GM12878 (cell line): Measurements from ENCODE around the gene EIF2A. TPM values are rescaled to one million over a fixed set of nuclear protein-coding genes. Genes with fewer than 3 reads are reported as not detected.
A peak's percentile ranks its signal among the peaks of the same experiment; 100 is the strongest.

Experiments used
- ATAC-seq: fragments of 200-7000 bp; cut with Tn5 transposase; 3 replicates; pipeline ENCODE4 v1.9.1; 2020; ENCODE audit warnings: mild to moderate bottlenecking, moderate library complexity
- BruUV-seq: library from RNA; stranded (reverse); fragments of 400-500 nt; replicated peaks from 2 replicates; lab custom pipeline; 2021; lab: Mats Ljungman, UMichigan
- CTCF ChIA-PET: fragments of 300-600 bp; sonication (Branson Sonifier 250); formaldehyde crosslinking; extraction: SDS; loops from one replicate; lab custom pipeline; 2021; ENCODE audit warnings: inconsistent platforms; lab: Yijun Ruan, JAX
- POLR2A ChIA-PET: fragments of 350-600 bp; formaldehyde crosslinking; extraction: SDS; loops from one replicate; lab custom pipeline; 2021; ENCODE audit warnings: inconsistent platforms; lab: Charles Lee
- RAD21 ChIA-PET: fragments of 300-600 bp; sonication (Branson Sonifier 250); formaldehyde crosslinking; loops from one replicate; lab custom pipeline; 2023; ENCODE audit warnings: antibody characterized with exemption; ENCODE audit not compliant: unreplicated experiment; lab: Charles Lee
- SMC1A ChIA-PET: fragments of 300-600 bp; sonication (Branson Sonifier 250); formaldehyde crosslinking; loops from one replicate; lab custom pipeline; 2023; ENCODE audit not compliant: unreplicated experiment, uncharacterized antibody; lab: Charles Lee
- DNase-seq: peaks from one replicate; pipeline ENCODE4 v3.0.0-alpha.2; 2011; ENCODE audit warnings: low read depth, low spot score
- FAIRE-seq: peaks from 3 replicates; lab custom pipeline; 2011; peaks lifted over from hg19 to GRCh38; lab: Jason Lieb, UNC
- H2AFZ ChIP-seq: 2 replicates; pipeline ENCODE4 v1.6.0; 2011; ENCODE audit warnings: low read depth, low read length, control low read depth; ENCODE audit not compliant: control insufficient read depth
- H3K27ac ChIP-seq: 2 replicates; pipeline ENCODE4 v1.5.1; 2011; ENCODE audit warnings: control low read depth; ENCODE audit not compliant: control insufficient read depth, insufficient read depth
- H3K27me3 ChIP-seq, 2 experiments: replicated peaks in 1 of 2; 2 replicates each; pipeline versions ENCODE4 v1.6.0 to v1.6.1; 2011; ENCODE audit warnings: low read length in 1 of 2; ENCODE audit not compliant: control insufficient read depth in 2 of 2, insufficient read depth in 2 of 2
- H3K36me3 ChIP-seq, 2 experiments: 2 replicates each; pipeline ENCODE4 v1.5.1; 2011; ENCODE audit warnings: low read length in 1 of 2; ENCODE audit not compliant: control insufficient read depth in 2 of 2, insufficient read depth in 2 of 2
- H3K4me1 ChIP-seq: 2 replicates; pipeline ENCODE4 v1.6.1; 2011; ENCODE audit warnings: mild to moderate bottlenecking, low read length, moderate library complexity, mixed read lengths; ENCODE audit not compliant: control insufficient read depth, insufficient read depth
- H3K4me2 ChIP-seq: 2 replicates; pipeline ENCODE4 v1.6.0; 2011; ENCODE audit warnings: control low read depth; ENCODE audit not compliant: control insufficient read depth, insufficient read depth
- H3K4me3 ChIP-seq: fragments of 200-600 bp; sonication (generic); 2 replicates; pipeline ENCODE4 v1.5.1; 2016
- H3K79me2 ChIP-seq: 2 replicates; pipeline ENCODE4 v1.6.0; 2011; ENCODE audit warnings: low read length; ENCODE audit not compliant: control insufficient read depth, insufficient read depth
- H3K9ac ChIP-seq: 2 replicates; pipeline ENCODE4 v1.8.0; 2011; ENCODE audit warnings: low read length, control low read depth, mixed read lengths; ENCODE audit not compliant: control insufficient read depth, insufficient read depth
- H3K9me3 ChIP-seq: replicated peaks from 3 replicates; pipeline ENCODE4 v1.5.1; 2011; ENCODE audit warnings: mild to moderate bottlenecking, low read length; ENCODE audit not compliant: control insufficient read depth, insufficient read depth
- H4K20me1 ChIP-seq: 2 replicates; pipeline ENCODE4 v1.6.0; 2011; ENCODE audit not compliant: control insufficient read depth, insufficient read depth
- BCL11A ChIP-seq: IDR thresholded peaks from 2 replicates; pipeline ENCODE4 v1.6.1; 2011; ENCODE audit warnings: low read depth, low read length
- BMI1 ChIP-seq: fragments of 450-650 bp; IDR thresholded peaks from 2 replicates; pipeline ENCODE4 v1.6.1; 2016; ENCODE audit warnings: mild to moderate bottlenecking, moderate library complexity, borderline replicate concordance
- E2F4 ChIP-seq: IDR thresholded peaks from 2 replicates; pipeline ENCODE4 v1.6.1; 2012; ENCODE audit warnings: low read depth, low read length, improper control_type of control experiment
- EED ChIP-seq: sonication (generic); IDR thresholded peaks from 2 replicates; pipeline ENCODE4 v1.6.1; 2016; ENCODE audit warnings: antibody characterized with exemption, low read depth
- HDAC6 ChIP-seq: fragments of 200-600 bp; sonication (generic); IDR thresholded peaks from one replicate; pipeline ENCODE4 v1.8.0; 2017; ENCODE audit warnings: antibody characterized with exemption; ENCODE audit not compliant: unreplicated experiment
- IKZF2 ChIP-seq, 2 experiments: fragments of 450-650 bp; IDR thresholded peaks; 2 replicates each; pipeline ENCODE4 v1.6.1; 2017; ENCODE audit warnings: mild to moderate bottlenecking in 2 of 2, moderate library complexity in 2 of 2
- IRF4 ChIP-seq: IDR thresholded peaks from 2 replicates; pipeline ENCODE4 v1.6.1; 2011; ENCODE audit warnings: low read depth, low read length
- MTA2 ChIP-seq: fragments of 450-650 bp; IDR thresholded peaks from 2 replicates; pipeline ENCODE4 v1.6.1; 2016; ENCODE audit warnings: low read depth, mild to moderate bottlenecking, moderate library complexity
- RAD51 ChIP-seq: fragments of 450-650 bp; IDR thresholded peaks from 2 replicates; pipeline ENCODE4 v1.6.1; 2016; ENCODE audit warnings: moderate library complexity, mild to moderate bottlenecking, inconsistent platforms
- SMAD1 ChIP-seq: fragments of 450-650 bp; IDR thresholded peaks from 2 replicates; pipeline ENCODE4 v1.6.1; 2018; ENCODE audit warnings: mild to moderate bottlenecking, low read depth; ENCODE audit not compliant: partially characterized antibody
- SMC3 ChIP-seq: IDR thresholded peaks from 2 replicates; pipeline ENCODE4 v1.6.1; 2011; ENCODE audit warnings: low read length, improper control_type of control experiment, borderline replicate concordance
- SP1 ChIP-seq: IDR thresholded peaks from one replicate; pipeline ENCODE4 v1.6.1; 2011; ENCODE audit warnings: low read depth, low read length
- TAF1 ChIP-seq: IDR thresholded peaks from 2 replicates; pipeline ENCODE4 v1.6.1; 2011; ENCODE audit warnings: mild to moderate bottlenecking, low read depth, low read length, borderline replicate concordance
- TARDBP ChIP-seq: IDR thresholded peaks from 2 replicates; pipeline ENCODE4 v1.6.1; 2016; ENCODE audit warnings: borderline replicate concordance
- WGBS: methylation state at CpG from one replicate; pipeline ENCODE4 v1.1.6; 2016; ENCODE audit warnings: low lambda C conversion rate; ENCODE audit not compliant: insufficient replicate concordance, insufficient coverage; ENCODE audit errors: missing lambda C conversion rate; 5-methylcytosine and 5-hydroxymethylcytosine counted together
- in situ Hi-C: fragments of 300-500 bp; cut with MboI; formaldehyde crosslinking; loops from 9 replicates; pipeline ENCODE4 v1.14.3; 2018; ENCODE audit warnings: mixed read lengths
- intact Hi-C: fragments of 100-400 bp; cut with micrococcal nuclease; formaldehyde crosslinking; loops from one replicate; pipeline ENCODE4 v1.14.2; 2022; ENCODE audit not compliant: unreplicated experiment
- polyA plus RNA-seq, 11 experiments: library from polyadenylated mRNA; depleted of rRNA in 4 of 11; unstranded in 6 of 11; stranded (reverse) in 5 of 11; fragments of >200 nt; fragmentation: Nextera tagmentation in 4 of 11; fragmentation: Illumina TruSeq in 1 of 11; extraction: Ambion mirVana in 4 of 11; extraction: Trizol in 1 of 11; gene quantifications; 1 replicate in 1 of 11; 2 replicates in 10 of 11; pipeline versions ENCODE4 v1.2.1 to v1.2.3, GENCODE V29; 2011 to 2016; ENCODE audit warnings: inconsistent platforms in 2 of 11, missing spikeins in 2 of 11, low read depth in 1 of 11
- total RNA-seq, 4 experiments: library from RNA; depleted of rRNA in 3 of 4; stranded (reverse); fragments of >200 nt in 3 of 4; fragmentation: Illumina TruSeq in 1 of 4; extraction: Trizol in 1 of 4; gene quantifications; 2 replicates each; pipeline versions ENCODE4 v1.2.1 to v1.2.3, GENCODE V29; 2013 to 2021
- TF ChIP-seq, protein P1 (sequence below): fragments of 450-650 bp; conservative IDR thresholded peaks from 2 replicates; pipeline ENCODE4 v1.6.1; 2017; ENCODE audit warnings: mild to moderate bottlenecking, moderate library complexity

The EIF2A gene
- total and polyA plus RNA-seq, 10 of the 15 experiments (the other 5 are each of a cell fraction or from before 2014, with no cell fraction given) = 85.4 to 211 (median 136) TPM

DNA sequence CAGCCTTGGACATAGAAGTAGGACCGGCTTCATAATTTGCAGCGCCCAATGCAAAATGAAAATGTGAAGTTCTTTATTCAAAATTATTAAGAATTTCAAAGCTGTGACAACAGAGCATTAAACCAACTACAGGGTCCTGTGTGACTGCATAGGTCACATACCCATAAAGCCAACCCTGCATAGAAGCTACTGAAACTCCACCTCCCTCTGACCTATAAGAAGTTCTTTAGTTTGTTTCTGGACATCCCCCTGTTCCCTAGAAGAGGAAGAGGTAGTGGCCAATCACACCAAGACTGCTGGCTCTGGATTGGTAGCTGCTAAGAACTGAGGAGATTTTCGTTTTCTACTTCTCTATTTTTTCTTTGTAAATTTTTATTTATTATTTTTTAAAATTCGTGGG lies 47.6 kb downstream of the EIF2A start:
- CTCF ChIA-PET = interaction anchor here (0.8 to 1.6 kb wide), 4 partner anchors 13 to 170 kb away, joined by 3 to 5 read pairs (median 4); no protein-coding TSS in a partner anchor
- Histone ChIP-seq H3K27me3 (no peaks in the 10 kb centered on the region), H3K9ac (no peak overlapping the region), H4K20me1 (no peaks in the 10 kb centered on the region; the same call in 1 of the 2 replicates), H3K4me1 (peaks cover 10% of the 10 kb centered on the region), H2AFZ (no peak overlapping the region), H3K4me2 (no peak overlapping the region), H3K9me3 (peaks cover 1% of the 10 kb centered on the region; the same call in 2 of the 3 replicates), H3K79me2 (peaks cover 72% of the 10 kb centered on the region), H3K27ac (no peak overlapping the region), H3K36me3 (peaks cover 0 to 4% of the 10 kb centered on the region in 2 experiments), H3K4me3 (no peak overlapping the region)
- no peak for DNase-seq
- no peak for TF ChIP-seq TARDBP
- no peak for TF ChIP-seq BMI1
- TF ChIP-seq SMAD1 = no peak
- TF ChIP-seq IRF4 = no peak
- TF ChIP-seq SMC3 = no peak
- FAIRE-seq = no peak
- POLR2A ChIA-PET = interaction anchor here (0.6 to 4.3 kb wide), 5 partner anchors 9 to 45 kb away, joined by 3 to 22 read pairs (median 6); no protein-coding TSS in a partner anchor
- SMC1A ChIA-PET = interaction anchor here (0.7 to 2.7 kb wide), 12 partner anchors 9 to 721 kb away, joined by 3 to 13 read pairs (median 4); partner anchors contain the start of gene SELENOT
- RAD21 ChIA-PET = interaction anchor here (1.4 kb wide), 1 partner anchor 11 kb away, joined by 5 read pairs; no protein-coding TSS in a partner anchor
- in situ Hi-C loops = no loop called here
- BruUV-seq = no TSS peak
- 90% methylated on average over 4 of the region's 4 CpGs for WGBS
- intact Hi-C loops = no loop called here
- no peak for ATAC-seq

DNA sequence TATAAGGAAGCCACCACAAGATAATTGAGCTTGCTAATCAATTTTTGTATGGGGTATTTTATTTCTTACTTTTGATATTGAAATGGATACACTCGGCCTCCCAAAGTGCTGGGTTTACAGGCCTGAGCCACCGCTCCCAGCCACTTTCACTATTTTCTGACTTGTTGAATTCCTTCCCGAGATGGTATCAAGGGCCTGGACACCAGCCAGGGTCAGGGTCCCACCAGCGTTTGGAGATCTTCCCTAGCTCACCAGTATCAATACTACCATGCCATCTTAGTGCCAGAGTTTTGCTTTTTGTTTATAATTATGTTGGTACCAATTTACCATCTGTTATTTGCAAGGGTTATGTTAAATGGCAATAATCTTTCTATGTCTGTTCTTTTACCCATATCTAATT lies 51.1 kb downstream of the EIF2A start:
- Histone ChIP-seq H2AFZ (no peak overlapping the region), H4K20me1 (no peaks in the 10 kb centered on the region), H3K4me2 (peak overlapping the region; percentile 82; the same call in 1 of the 2 replicates), H3K4me3 (no peak overlapping the region), H3K36me3 (peaks cover 0 to 4% of the 10 kb centered on the region in 2 experiments), H3K79me2 (peaks cover 84% of the 10 kb centered on the region), H3K4me1 (peaks cover 18% of the 10 kb centered on the region), H3K9me3 (peaks cover 1% of the 10 kb centered on the region; the same call in 1 of the 3 replicates), H3K27ac (peak overlapping the region; percentile 88), H3K27me3 (no peaks in the 10 kb centered on the region), H3K9ac (no peak overlapping the region)
- DNase-seq (no peak), FAIRE-seq (no peak), ATAC-seq (no peak)
- intact Hi-C loops (loop anchor here (1.0 to 2.0 kb wide), 2 partner anchors 15 to 51 kb away; partner anchors contain the start of genes EIF2A and SERP1), in situ Hi-C loops (no loop called here)
- RAD21 ChIA-PET = interaction anchor here (0.9 to 3.4 kb wide), 10 partner anchors 9 to 787 kb away, joined by 3 to 25 read pairs (median 7); partner anchors contain the start of genes ERICH6, P2RY12 and SIAH2
- CTCF ChIA-PET = interaction anchor here (0.6 to 3.6 kb wide), 11 partner anchors 9 to 166 kb away, joined by 3 to 18 read pairs (median 4); partner anchors contain the start of gene ERICH6
- SMC1A ChIA-PET = interaction anchor here (0.9 to 3.4 kb wide), 10 partner anchors 8 to 164 kb away, joined by 3 to 26 read pairs (median 6); partner anchors contain the start of gene ERICH6
- BruUV-seq = no TSS peak
- 96% methylated on average over 4 of the region's 4 CpGs for WGBS
- POLR2A ChIA-PET = interaction anchor here (0.8 to 5.0 kb wide), 7 partner anchors 9 to 168 kb away, joined by 3 to 33 read pairs (median 16); partner anchors contain the start of genes EIF2A, SERP1 and SIAH2
- TF ChIP-seq EED = no peak
- no peak for TF ChIP-seq RAD51
- no peak for TF ChIP-seq E2F4
- no peak for TF ChIP-seq IKZF2 (IDR thresholded peaks at IDR 0.05)
- TF ChIP-seq SP1 = no peak
- no peak for TF ChIP-seq BCL11A
- TF ChIP-seq HDAC6 = no peak
- no peak for TF ChIP-seq TAF1
- TF ChIP-seq, protein P1, sequence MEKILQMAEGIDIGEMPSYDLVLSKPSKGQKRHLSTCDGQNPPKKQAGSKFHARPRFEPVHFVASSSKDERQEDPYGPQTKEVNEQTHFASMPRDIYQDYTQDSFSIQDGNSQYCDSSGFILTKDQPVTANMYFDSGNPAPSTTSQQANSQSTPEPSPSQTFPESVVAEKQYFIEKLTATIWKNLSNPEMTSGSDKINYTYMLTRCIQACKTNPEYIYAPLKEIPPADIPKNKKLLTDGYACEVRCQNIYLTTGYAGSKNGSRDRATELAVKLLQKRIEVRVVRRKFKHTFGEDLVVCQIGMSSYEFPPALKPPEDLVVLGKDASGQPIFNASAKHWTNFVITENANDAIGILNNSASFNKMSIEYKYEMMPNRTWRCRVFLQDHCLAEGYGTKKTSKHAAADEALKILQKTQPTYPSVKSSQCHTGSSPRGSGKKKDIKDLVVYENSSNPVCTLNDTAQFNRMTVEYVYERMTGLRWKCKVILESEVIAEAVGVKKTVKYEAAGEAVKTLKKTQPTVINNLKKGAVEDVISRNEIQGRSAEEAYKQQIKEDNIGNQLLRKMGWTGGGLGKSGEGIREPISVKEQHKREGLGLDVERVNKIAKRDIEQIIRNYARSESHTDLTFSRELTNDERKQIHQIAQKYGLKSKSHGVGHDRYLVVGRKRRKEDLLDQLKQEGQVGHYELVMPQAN = no peak
- TF ChIP-seq MTA2 = no peak
